HG03135 (cell line): ENCODE results near the gene PARP3.

Experiments used
- ATAC-seq: cut with Tn5 transposase; IDR thresholded peaks from one replicate; pipeline ENCODE4 v1.9.1; 2021; ENCODE audit warnings: mild to moderate bottlenecking, moderate library complexity; ENCODE audit not compliant: unreplicated experiment

Gene PARP3

GRCh38 chr3:51933471-51934138 lies 8.6 kb upstream of the PARP3 start:
- ATAC-seq, result no peak

- ATAC-seq, result no peak
Observed at GRCh38 chr3:51934139-51934850, 7.9 kb upstream of the PARP3 start.

DNA sequence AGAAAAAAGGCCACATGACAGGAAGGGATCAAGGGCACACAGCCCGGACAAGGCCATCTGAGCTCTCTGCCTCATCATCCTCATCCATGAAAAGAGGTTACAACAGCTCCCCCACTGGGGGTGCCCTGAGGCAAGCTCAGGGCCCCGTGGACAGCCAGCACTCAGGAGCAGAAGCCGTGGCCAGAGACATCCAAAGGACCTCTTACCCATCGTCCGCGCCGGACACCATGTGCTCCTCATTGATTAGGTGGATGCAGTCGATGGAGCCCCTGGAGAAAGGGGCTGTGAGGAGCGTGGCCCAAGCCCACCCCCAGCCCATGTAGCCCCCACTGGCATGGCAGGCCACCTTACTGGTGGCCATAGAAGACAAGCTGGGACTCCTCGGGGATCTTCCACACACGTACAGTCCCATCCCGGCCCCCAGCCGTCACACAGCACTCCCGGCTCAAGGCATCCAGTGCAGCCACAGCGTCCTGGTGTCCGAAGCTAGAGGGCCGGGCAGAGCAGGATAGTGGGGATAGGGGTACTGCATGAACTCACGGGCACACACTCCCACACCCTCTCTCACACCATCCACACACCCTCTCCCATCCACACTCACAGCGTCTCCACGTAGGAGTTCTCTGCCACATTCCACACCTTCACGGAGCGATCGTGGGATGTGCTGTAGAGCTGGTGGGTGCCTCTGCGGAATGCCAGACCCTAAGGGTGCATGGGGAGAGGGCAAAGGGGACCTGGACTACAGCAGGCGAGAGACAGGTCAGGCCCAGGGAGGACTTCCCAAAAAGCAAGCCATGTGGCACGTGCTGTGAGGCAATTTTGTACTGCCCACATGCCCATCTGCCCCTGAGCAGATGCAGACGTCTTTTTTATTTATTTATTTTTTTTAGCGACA lies 6.9 kb upstream of the PARP3 start:
- ATAC-seq, result no peak

DNA sequence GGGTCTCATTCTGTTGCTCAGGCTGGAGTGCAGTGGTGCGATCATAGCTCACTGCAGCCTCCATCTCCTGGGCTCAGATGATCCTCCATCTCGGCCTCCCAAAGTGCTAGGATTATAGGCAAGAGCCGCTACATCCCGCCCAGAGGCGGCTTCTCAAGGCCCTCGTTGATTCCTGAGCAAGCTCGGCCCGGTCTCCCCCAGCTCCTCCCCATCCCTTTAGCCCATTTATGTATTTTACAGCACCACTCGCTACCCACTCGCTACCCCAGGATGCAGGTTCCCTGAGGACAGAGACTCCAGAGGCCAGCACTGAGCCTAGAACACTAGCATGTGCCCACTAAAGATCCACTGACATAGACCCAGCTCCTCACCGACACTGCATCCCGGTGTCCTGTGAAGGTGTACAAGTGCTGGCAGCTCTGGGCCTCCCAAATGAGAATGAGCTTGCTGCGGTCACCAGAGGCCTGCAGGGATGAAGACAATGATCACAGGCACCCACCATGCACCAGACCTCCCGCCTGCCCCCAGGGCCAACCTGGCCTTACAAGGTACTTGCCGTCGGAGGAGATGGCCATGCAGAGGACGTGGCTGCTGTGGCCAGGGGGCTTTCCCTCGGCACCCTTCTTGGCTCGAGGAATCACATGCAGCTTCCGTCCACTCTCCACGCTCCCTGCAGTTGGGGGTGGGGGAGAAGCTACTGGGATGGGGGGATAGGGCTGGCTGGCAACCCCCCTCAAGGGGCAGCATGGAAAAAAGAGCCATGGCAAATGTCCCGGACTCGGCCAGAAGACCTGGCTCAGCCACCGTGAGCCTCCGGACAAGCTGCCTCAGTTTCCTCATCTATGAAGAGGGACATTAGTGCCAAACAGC lies 6.0 kb upstream of the PARP3 start:
- no peak for ATAC-seq

DNA sequence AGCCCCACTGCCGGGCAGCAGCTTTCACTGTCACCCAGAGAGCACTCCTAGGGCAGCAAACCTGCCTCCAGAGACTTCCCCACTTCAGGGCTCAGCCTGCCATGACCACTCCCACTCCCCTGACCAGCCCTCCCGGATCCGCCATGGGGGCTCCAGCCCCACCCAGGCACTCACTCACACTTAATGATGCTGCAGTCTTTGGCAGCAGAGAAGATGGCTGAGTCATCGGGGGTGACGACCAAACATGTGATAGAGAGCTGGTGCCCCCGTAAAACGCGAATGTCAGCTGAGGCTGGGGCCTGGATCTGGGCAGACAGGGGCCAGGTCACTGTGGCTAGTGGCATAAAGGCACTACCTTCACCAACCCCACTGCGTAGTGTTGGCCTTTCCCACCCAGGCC lies 5.1 kb upstream of the PARP3 start:
- no peak for ATAC-seq

DNA sequence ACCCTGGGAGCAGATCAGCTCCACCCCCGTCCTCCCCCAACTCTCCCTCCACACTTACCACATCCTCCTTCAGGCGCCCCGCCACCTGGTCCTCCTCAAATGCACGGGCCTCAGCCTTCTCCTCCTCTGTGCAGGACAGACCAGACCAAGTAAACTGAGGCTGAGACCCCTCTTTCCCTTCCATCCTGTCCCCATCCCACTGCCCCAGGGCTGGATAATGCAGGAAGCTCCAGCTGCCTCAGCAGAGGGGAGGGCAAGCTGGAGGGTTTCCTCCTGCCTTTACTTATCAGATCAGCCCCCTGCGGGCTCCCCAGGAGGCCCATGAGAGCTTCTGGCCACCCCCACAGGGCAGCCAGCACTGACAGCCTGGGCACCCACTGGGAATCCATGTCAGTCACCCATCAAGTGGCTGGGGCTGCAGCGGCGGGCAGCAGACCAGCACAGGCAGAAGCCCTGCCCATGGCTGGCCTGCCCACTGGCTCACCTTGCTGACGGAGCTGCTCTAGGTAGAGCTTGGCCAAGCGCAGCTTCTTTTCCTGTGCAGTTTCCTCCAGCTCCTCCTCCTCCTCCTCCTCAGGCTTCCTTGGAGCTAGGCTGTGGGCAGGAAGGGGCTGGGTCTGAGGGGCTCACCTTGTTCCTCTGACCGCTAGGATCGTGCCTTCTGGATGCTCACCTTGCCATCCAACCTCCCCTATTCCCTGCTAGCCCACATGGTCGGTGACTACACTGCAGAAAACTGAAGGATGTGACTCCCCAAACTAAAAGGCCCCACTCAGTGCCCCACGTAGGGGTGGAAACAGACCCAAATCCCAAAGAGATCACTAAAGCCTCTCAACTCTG lies 4.3 kb upstream of the PARP3 start:
- no peak for ATAC-seq

- no peak for ATAC-seq
Observed at GRCh38 chr3:51938780-51939425, 3.3 kb upstream of the PARP3 start.

- no peak for ATAC-seq
Observed at GRCh38 chr3:51940648-51941462, 1.3 kb upstream of the PARP3 start.

GRCh38 chr3:51941463-51941797 lies 733 bp upstream of the PARP3 start:
- no peak for ATAC-seq

DNA sequence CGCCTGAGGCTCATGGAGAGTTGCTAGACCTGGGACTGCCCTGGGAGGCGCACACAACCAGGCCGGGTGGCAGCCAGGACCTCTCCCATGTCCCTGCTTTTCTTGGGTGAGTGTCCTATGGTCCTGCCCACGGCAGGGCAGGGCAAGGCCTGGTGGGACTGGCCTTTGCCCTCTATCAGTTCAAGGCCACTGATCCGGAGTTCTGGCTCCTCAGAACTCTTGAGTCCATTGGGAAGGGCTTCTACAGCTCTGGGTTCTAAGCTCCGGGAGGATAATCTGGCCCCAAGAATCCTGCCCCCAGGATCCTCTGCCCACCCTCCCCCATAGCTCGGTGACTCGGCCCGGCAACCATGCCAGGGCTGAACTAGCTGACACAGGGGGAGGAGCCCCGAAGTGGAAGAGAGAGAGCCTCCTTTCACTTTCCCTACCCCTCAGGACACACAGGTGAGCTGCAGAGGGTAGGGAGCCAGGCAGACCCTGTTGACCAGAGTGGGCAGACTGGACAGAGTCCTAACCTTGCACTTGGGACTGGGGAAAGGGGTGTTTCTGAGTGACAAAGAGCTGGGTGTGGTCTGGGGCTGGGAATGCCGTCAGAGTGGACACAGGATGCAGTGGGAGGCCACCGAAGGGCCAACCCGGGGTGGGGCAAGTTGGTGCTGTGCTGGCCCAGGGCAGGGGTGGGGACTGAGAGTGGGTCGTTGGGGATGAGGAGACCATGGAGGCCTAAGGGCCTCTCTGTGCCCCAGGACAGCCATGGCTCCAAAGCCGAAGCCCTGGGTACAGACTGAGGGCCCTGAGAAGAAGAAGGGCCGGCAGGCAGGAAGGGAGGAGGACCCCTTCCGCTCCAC lies 664 bp downstream of the PARP3 start:
- no peak for ATAC-seq

DNA sequence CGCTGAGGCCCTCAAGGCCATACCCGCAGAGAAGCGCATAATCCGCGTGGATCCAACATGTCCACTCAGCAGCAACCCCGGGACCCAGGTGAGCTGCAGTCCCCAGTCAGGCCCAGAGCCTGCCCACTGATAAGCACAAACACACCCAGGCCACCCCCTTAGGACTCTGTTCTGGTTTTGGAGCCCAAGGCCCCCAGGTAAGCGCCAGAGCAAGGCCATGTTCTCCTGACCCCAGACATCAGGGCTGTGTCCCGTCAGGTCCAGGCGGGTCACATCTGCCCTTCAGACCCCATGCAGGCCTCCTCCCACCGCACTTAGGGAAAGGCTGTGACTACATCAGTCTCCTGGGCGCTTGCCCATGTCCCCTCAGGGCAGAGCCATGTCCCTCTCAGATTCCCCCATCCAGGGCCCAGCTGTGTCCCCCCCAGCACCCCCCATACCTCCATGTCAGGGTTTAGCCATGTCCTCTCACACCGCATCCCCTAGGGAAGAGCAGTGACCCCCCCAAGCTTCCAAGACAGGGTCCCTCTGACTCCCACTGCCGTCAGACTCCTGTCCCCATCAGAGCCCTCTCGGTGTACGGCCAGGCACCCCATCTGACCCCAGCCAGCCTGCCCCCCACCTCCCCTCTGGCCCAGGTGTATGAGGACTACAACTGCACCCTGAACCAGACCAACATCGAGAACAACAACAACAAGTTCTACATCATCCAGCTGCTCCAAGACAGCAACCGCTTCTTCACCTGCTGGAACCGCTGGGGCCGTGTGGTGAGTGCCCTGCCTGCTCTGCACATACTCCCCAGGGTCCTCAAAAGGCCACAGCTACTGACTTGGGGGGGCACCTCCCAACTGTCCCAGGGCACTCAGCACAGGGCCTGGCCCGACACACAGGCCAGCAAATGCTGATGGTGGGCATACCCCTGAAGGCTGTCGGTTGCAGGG lies 1.6 kb downstream of the PARP3 start:
- no peak for ATAC-seq

GRCh38 chr3:51944451-51945021 lies 2.4 kb downstream of the PARP3 start:
- no peak for ATAC-seq

GRCh38 chr3:51945031-51945840 lies 3.1 kb downstream of the PARP3 start:
- ATAC-seq, result no peak

GRCh38 chr3:51945926-51946705 lies 4.0 kb downstream of the PARP3 start:
- ATAC-seq, result no peak

DNA sequence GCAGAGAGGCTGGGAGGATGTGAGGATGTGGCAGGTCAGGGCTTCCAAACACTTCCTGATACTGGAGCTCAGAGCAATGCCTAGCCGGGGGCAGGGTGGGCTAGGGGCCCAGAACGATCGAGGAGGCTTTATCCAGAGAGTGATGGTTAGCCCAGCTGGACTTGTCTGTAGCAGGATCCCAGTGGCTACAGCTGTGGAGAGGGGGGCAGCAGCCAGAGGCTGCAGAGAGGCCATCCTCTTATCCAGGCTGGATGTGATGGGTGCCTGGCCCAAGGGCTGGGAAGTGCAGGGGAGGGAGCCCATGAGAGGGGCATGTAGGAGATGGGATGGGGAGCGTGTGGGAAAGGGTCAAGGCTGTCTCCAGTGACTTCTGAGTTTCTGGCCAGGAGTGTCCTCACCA lies 4.6 kb downstream of the PARP3 start:
- no peak for ATAC-seq
